ENCODE results near the gene GRIK4.

GRCh38 chr11:120899720-120900119 lies 388.2 kb downstream of the GRIK4 start:
- TF ChIP-seq EZH2 (IDR thresholded peaks at IDR 0.05; ENCODE audit: insufficient read depth, poor library complexity, severe bottlenecking) = no peak
- TF ChIP-seq EZH2phosphoT487 (IDR thresholded peaks at IDR 0.05; ENCODE audit: insufficient read depth, low read depth) = no peak
